ENCODE measurements around the gene COL25A1.

- no peak for TF ChIP-seq LEF1 (IDR thresholded peaks at IDR 0.05; ENCODE audit: borderline replicate concordance)
- TF ChIP-seq TARDBP (IDR thresholded peaks at IDR 0.05) = no peak
- TF ChIP-seq SP1 (IDR thresholded peaks at IDR 0.05) = no peak
- no peak for TF ChIP-seq SUZ12 (IDR thresholded peaks at IDR 0.05)
- TF ChIP-seq CTBP1 (IDR thresholded peaks at IDR 0.05; ENCODE audit: borderline replicate concordance) = no peak
- TF ChIP-seq ARNT (IDR thresholded peaks at IDR 0.05) = no peak
- no peak for TF ChIP-seq L3MBTL2 (conservative IDR thresholded peaks at IDR 0.05)
Observed at GRCh38 chr4:108950158-108950915, 352.1 kb downstream of the COL25A1 start.
